HEK293 (cell line): ENCODE results near the gene TIAM1.

Source experiments
- CTCF ChIP-seq: fragments of 450-650 bp; formaldehyde crosslinking; IDR thresholded peaks from 2 replicates; pipeline ENCODE4 v1.5.1; 2016; ENCODE audit warnings: missing biosample characterization, missing genetic modification characterization
- OSR2 ChIP-seq: fragments of 450-650 bp; formaldehyde crosslinking; IDR thresholded peaks from 2 replicates; pipeline ENCODE4 v1.5.1; 2016; ENCODE audit warnings: missing biosample characterization, missing genetic modification characterization
- YY1 ChIP-seq: fragments of 450-650 bp; formaldehyde crosslinking; IDR thresholded peaks from 2 replicates; pipeline ENCODE4 v1.5.1; 2018; ENCODE audit warnings: missing biosample characterization, missing genetic modification characterization
- ZNF449 ChIP-seq: fragments of 450-650 bp; formaldehyde crosslinking; IDR thresholded peaks from 2 replicates; pipeline ENCODE4 v1.5.1; 2017; ENCODE audit warnings: missing biosample characterization, mild to moderate bottlenecking, missing genetic modification characterization, moderate library complexity

- TF ChIP-seq YY1 (tag by site-specific recombination), result no peak
- no peak for TF ChIP-seq ZNF449
- TF ChIP-seq OSR2 (tag by site-specific recombination), result no peak
- TF ChIP-seq CTCF, result no peak
Observed at GRCh38 chr21:31195334-31196015, 148.6 kb downstream of the TIAM1 start.
